NCI-H2227 treated with DMSO at 0.1 percent for 48 hours (cell line): Measurements from ENCODE around the gene TMEM165.

Source experiments
- DNase-seq: peaks from one replicate; lab custom pipeline; 2025; lab: John Stamatoyannopoulos, UW

TMEM165 gene

DNA sequence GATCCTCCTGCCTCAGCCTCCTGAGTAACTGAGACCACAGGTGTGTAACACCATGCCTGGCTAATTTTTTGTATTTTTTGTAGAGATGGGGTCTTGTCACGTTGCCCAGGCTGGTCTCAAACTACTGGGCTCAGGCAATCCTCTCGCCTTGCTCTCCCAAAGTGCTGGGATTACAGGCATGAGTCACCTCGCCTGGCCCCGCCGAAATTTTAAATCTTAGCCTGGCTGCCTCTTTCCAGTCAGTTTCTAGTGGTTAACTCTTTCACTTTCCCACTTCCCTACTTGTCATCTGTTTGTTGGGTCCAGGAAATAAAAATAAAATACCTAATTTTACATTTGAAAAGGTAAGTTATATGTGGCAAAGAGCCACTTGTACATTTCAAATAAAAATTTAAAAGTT, 62.4 kb downstream of the TMEM165 start:
- no peak for DNase-seq

DNA sequence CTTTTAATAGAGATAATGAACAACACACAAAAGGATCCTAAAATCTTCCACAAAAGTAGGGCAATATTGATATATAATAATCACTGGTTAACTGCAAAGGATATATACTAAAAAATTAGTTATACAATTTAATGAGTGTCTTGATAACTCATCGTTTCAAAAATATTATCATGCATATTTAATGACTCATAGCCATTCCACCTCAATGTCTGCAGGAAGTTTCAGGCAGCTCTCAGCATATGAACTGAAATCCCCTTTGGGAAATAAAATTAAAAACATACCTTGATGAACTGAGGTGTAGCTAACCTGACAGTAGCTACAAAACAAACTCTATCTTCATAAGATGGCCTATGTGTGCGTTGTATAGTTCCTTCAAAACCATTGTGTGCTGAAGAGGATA, 62.9 kb downstream of the TMEM165 start:
- no peak for DNase-seq

- no peak for DNase-seq
Observed at GRCh38 chr4:55466001-55466400, 70.2 kb downstream of the TMEM165 start.

DNA sequence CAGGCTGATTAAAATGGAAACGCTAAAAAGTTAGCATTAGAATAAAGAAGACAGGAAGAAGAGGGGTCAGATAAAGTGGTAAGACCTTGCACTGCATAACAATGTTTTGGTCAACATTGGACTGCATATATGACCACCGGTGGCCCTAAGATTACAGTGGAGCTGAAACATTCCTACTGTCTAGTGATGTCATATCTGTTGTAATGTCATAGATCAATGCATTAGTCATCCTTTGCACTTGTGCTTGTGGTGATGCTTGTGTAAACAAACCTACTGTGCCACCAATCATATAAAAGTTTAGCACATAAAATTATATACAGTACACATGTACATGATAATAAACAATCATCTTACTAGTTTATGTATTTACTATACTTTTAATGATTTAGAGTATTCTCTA, 73.0 kb downstream of the TMEM165 start:
- no peak for DNase-seq

- no peak for DNase-seq
Observed at GRCh38 chr4:55469979-55470378, 74.2 kb downstream of the TMEM165 start.
